ENCODE data around the gene MCEMP1. TPM values are rescaled to one million over a fixed set of nuclear protein-coding genes. Genes with fewer than 3 reads are reported as not detected.

The MCEMP1 gene
- total and polyA plus RNA-seq, 3 donors from 2014 or later: not detected

DNA sequence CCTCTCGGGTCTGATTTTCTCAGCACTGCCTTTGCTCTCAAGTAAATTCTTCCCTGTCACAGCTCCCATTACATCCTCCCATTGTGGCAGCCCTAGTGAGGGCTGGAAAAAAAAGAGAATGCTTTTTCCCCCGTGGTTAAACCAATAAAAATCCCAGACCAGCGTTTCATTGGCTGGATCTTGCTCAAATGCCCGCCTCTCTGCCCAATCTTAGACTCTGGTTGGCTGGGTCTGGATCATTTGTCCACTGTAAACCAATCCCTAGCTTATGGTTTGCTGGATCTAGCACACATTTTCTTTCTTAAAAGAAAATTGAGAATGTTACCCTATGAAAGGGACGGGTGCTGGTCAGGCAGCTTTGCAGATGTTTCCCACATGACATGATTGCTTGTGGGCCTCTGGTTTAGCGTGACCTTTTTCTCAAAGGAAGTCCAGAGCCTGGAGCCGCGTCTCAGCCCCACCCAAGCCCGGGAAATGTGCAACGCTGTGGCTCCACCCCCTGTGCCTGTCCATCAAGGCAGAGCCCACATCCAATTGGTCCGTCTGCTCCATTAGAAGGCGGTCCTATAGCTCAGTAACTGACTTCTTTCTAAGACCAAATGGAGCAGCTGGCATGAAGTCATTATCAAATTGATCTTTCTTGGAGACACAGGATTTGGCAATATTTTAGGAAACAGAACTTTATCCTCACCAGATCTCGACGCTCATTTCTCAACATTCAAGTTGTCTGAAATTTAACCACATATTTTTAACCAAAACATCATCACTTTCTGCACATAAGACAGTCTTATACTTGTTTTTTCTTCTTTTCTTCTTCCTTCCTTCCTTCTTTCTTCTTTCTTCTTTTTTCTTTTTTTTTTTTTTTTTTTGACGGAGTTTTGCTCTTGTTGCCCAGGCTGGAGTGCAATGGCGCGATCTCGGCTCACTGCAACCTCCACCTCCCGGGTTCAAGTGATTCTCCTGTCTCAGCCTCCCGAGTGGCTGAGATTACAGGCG is 2.6 kb upstream of the MCEMP1 start:
- no peak overlapping the region for H3K27ac ChIP-seq
- no peaks in the 10 kb centered on the region for H3K36me3 ChIP-seq (ENCODE audit: low read depth, missing control alignments)
- intact Hi-C loops (cut with DNase I; ENCODE audit: low total_unique reads): loop anchor here (10.0 kb wide), 1 partner anchor 110 kb away; no protein-coding TSS in a partner anchor
- no peaks in the 10 kb centered on the region for H3K4me1 ChIP-seq
- no peaks in the 10 kb centered on the region for H3K27me3 ChIP-seq
- H3K4me3 ChIP-seq: peak overlapping the region in 1 of 2 donors; percentile 6
- WGBS, 2 donors: 45 to 50% methylated on average over 18 to 21 of the region's 21 CpGs
- TF ChIP-seq CTCF (IDR thresholded peaks at IDR 0.05) (no peak), POLR2A (IDR thresholded peaks at IDR 0.05) (no peak)
- H3K9me3 ChIP-seq: no peaks in the 10 kb centered on the region
- DNase-seq: peak; percentile 80

DNA sequence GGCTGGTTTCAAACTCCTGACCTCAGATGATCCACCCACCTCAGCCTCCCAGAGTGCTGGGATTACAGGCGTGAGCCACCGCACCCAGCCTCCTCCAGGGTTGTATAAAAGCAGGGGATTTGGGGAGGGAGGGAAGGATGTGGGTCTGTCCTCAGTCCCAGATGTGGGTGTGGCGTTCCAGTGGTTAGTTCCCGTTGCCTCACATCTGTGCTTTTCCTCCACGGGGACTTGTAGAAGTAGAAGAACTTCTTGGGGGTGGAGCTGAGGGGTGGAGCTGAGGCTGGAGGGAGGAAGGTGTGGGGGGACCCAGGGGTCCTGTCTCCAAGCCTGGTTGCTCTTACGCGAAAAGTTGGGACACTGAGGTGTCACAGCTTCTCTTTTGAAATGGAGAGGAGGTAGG is 514 bp upstream of the MCEMP1 start:
- Histone ChIP-seq H3K4me1 (peaks cover 4% of the 10 kb centered on the region), H3K27ac (no peak overlapping the region), H3K36me3 (ENCODE audit: low read depth, missing control alignments) (no peaks in the 10 kb centered on the region), H3K4me3 (no peak overlapping the region), H3K9me3 (no peaks in the 10 kb centered on the region), H3K27me3 (no peaks in the 10 kb centered on the region)
- no peak for DNase-seq
- WGBS, 2 donors: 41 to 60% methylated on average over 7 of the region's 7 CpGs
- TF ChIP-seq POLR2A (IDR thresholded peaks at IDR 0.05) (no peak), CTCF (IDR thresholded peaks at IDR 0.05) (no peak)
- intact Hi-C loops (cut with DNase I; ENCODE audit: low total_unique reads): loop anchor here (10.0 kb wide), 1 partner anchor 112 kb away; no protein-coding TSS in a partner anchor

DNA sequence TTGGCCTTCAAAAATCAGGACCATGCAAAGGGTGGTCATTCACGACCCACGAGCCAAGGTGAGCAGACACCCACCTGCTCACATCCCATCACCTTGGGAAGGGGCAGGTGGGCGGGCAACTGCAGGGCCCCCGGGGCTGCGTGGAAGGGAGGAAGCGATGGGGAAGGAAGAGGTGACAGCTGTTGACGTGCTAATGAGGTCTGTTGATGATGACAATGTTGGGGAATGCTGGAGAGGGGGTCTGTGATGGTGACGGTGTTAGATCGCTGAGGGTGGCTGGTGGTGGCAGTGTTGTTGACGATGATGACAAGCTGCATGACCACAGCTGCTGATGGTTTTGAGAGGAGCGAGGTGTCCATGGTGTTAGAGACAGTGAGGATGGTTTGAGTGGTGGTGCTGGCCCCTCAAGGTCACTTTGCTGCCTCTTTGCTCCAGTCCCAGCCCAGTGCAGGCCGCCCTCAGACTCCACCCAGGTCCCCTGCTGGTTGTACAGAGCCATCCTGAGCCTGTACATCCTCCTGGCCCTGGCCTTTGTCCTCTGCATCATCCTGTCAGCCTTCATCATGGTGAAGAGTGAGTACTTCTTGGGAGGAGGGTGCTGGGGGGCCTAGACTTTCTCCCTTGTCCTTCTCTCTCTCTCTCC is 900 bp downstream of the MCEMP1 start:
- no peak overlapping the region for H3K27ac ChIP-seq
- TF ChIP-seq POLR2A (IDR thresholded peaks at IDR 0.05): no peak
- no peak for TF ChIP-seq CTCF (IDR thresholded peaks at IDR 0.05)
- WGBS, 2 donors: 60 to 76% methylated on average over 10 to 12 of the region's 12 CpGs
- H3K27me3 ChIP-seq: no peaks in the 10 kb centered on the region
- no peak for DNase-seq
- H3K9me3 ChIP-seq: no peaks in the 10 kb centered on the region
- H3K36me3 ChIP-seq (ENCODE audit: low read depth, missing control alignments): no peaks in the 10 kb centered on the region
- H3K4me1 ChIP-seq: peaks cover 11% of the 10 kb centered on the region
- intact Hi-C loops (cut with DNase I; ENCODE audit: low total_unique reads): loop anchor here (10.0 kb wide), 1 partner anchor 113 kb away; no protein-coding TSS in a partner anchor
- no peak overlapping the region for H3K4me3 ChIP-seq

DNA sequence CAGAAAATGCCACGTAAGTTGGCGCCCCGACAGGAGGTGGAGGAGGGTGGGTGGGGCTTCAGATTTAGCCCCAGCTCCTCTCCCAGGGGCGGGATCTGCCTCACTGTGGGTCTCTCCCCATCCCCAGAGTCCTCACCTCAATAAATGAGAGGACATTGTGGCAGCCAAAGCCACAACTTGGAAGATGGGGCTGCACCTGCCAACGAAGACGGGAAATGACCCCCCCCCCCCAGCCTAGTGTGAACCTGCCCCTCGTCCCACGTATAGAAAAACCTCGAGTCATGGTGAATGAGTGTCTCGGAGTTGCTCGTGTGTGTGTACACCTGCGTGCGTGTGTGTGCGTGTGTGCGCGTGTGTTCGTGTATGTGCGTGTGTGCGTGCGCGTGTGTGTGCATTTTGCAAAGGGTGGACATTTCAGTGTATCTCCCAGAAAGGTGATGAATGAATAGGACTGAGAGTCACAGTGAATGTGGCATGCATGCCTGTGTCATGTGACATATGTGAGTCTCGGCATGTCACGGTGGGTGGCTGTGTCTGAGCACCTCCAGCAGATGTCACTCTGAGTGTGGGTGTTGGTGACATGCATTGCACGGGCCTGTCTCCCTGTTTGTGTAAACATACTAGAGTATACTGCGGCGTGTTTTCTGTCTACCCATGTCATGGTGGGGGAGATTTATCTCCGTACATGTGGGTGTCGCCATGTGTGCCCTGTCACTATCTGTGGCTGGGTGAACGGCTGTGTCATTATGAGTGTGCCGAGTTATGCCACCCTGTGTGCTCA is 2.3 kb downstream of the MCEMP1 start:
- H3K36me3 ChIP-seq (ENCODE audit: low read depth, missing control alignments): no peaks in the 10 kb centered on the region
- H3K4me3 ChIP-seq: no peak overlapping the region
- TF ChIP-seq CTCF (IDR thresholded peaks at IDR 0.05) (no peak), POLR2A (IDR thresholded peaks at IDR 0.05) (no peak)
- no peaks in the 10 kb centered on the region for H3K27me3 ChIP-seq
- H3K27ac ChIP-seq: no peak overlapping the region
- peak; percentile 33 for DNase-seq
- 47% methylated on average over 24 to 30 of the region's 30 CpGs for WGBS, 2 donors
- H3K4me1 ChIP-seq: peaks cover 11% of the 10 kb centered on the region
- H3K9me3 ChIP-seq: no peaks in the 10 kb centered on the region
- intact Hi-C loops (cut with DNase I; ENCODE audit: low total_unique reads): loop anchor here (10.0 kb wide), 1 partner anchor 114 kb away; no protein-coding TSS in a partner anchor
